ENCODE data around the gene FMO2.
"Not testable (repeated sequence)": the region's sequence is repeated elsewhere in the genome, so short reads cannot be mapped to it uniquely, and the experiment has no call there.

Gene FMO2

DNA sequence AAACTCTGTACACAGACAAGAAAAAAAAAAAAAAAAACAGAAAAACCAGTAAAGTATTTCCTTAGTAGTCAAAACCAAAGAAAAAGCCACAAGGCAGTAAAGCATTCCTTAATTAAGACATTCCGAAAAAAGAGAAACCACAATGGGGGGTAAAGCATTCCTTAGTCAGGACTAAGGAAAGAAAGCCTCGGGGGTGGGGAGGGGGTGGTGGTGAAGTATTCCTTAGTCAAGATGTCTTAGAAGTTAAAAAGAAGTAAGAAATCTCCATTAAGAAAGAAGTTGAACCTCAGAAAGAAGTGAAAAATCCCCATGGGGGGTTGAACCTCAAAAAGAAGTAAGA is 35.0 kb downstream of the FMO2 start:
- no peak for DNase-seq

- DNase-seq, result no peak
Observed at GRCh38 chr1:171220581-171221054, 35.5 kb downstream of the FMO2 start.

- no peak for DNase-seq
Observed at GRCh38 chr1:171221665-171222591, 36.8 kb downstream of the FMO2 start.

- DNase-seq, result no peak
Observed at GRCh38 chr1:171222936-171223335, 37.8 kb downstream of the FMO2 start.

DNA sequence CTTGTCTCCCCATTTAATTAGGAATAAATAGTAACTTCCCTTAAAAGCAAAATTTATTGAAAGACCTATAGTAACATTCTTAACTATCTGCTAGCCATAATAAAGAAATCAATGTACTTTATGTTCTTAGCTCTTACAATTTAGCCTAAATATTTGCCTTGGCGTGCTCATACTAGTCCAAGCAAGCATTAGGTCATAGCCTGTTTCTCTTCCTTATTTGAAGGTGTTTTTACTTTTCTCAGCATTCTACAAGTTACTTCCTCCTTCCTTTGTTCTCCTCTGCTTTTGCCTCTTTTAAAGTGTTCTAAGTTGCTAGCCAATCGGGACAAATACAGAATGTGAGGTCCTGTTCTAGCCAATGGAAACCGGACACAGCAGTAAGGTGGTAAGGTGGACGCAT is 39.2 kb downstream of the FMO2 start:
- not testable (repeated sequence) for DNase-seq

GRCh38 chr1:171226747-171227370 is 41.8 kb downstream of the FMO2 start:
- DNase-seq, result peak; percentile 43 to 75

DNA sequence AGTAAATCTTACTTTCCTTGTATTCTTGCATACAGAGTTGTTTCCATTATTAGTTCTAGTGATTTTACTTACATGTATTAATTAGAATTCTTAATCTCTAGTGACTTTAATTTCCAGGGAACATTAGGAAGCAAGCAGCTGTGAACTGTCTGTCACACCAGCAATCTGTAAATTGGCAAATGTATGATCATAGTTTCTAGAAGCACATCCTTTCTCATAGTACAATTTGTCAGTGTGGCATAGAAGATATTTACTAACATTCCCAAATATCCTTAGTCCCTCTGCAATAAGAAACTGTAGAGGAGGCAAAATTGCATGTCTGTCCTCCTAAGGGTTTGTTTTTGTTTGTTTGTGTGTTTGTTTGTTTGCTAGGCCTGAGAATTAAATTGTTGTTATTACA is 46.2 kb downstream of the FMO2 start:
- no peak for DNase-seq

GRCh38 chr1:171233183-171233582 is 48.1 kb downstream of the FMO2 start:
- no peak for DNase-seq

DNA sequence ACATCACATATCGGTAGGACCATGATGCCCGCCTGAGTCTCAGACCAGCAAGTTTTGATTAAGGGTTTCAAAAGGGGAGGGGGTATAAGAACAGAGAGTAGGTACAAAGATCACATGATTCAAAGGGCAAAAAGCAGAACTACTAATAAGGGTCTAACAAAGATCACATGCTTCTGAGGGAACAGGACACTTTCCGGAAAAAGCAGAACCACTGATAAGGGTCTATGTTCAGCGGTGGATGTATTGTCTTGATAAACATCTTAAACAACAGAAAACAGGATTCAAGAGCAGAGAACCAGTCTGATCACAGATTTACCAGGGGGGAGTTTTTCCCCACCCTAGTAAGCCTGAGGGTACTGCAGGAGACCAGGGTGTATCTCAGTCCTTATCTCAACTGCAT is 51.1 kb downstream of the FMO2 start:
- not testable (repeated sequence) for DNase-seq

DNA sequence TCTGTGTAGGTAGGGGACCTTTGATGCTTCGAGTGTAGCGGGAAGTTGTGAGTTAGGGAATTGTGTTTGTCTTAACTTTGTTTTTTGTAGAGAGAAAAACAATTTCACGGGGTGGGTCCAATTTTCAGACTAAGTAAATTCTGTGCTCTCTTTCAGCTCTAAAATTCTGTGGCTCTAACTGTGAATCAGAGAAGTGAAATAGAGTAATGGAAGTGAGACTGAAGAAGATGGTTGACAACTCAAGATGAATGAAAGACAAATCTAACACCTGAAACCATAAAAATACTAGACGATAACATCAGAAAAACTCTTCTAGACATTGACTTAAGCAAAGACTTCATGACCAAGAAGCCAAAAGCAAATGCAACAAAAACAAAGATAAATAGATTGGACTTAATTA is 58.8 kb downstream of the FMO2 start:
- DNase-seq, result no peak

DNA sequence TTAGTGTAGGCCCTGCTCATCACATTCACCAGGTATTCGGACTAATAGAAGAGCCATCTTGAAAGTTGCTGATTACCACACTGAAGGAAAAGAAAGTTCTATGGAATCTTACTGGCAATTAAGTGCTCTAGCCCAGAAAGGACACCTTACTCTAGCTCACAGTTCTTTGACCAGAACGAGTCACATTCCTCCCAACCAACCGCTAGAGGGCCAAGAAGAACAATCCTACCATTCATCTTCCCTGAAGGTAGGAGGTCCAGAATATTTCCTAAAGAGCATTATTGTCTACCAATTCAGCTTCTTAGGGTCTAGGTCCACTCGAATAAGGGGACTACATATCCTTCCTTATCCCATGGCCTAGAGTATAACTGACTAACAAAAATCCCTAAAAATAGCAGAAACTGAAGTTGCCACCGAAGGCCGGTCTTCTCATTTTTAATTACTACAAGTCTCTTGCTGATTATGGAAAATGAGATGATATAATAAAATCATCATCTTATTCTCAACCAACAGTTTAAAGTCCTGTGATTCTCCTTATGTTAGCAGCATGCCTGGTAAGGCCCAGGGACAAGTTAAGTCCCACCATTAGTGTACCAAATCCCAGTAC is 60.5 kb downstream of the FMO2 start:
- DNase-seq, result no peak

GRCh38 chr1:171247501-171247900 is 62.4 kb downstream of the FMO2 start:
- no peak for DNase-seq

- no peak for DNase-seq
Observed at GRCh38 chr1:171248302-171248701, 63.2 kb downstream of the FMO2 start, which contains the start of gene FMO1. Gene FMO1 (plus strand): TSS chr1:171248494. CDS start chr1:171258088, 9,594 bp downstream.

- DNase-seq, result no peak
Observed at GRCh38 chr1:171248841-171249240, 63.7 kb downstream of the FMO2 start.

GRCh38 chr1:171250263-171250662 is 65.2 kb downstream of the FMO2 start:
- DNase-seq, result no peak

DNA sequence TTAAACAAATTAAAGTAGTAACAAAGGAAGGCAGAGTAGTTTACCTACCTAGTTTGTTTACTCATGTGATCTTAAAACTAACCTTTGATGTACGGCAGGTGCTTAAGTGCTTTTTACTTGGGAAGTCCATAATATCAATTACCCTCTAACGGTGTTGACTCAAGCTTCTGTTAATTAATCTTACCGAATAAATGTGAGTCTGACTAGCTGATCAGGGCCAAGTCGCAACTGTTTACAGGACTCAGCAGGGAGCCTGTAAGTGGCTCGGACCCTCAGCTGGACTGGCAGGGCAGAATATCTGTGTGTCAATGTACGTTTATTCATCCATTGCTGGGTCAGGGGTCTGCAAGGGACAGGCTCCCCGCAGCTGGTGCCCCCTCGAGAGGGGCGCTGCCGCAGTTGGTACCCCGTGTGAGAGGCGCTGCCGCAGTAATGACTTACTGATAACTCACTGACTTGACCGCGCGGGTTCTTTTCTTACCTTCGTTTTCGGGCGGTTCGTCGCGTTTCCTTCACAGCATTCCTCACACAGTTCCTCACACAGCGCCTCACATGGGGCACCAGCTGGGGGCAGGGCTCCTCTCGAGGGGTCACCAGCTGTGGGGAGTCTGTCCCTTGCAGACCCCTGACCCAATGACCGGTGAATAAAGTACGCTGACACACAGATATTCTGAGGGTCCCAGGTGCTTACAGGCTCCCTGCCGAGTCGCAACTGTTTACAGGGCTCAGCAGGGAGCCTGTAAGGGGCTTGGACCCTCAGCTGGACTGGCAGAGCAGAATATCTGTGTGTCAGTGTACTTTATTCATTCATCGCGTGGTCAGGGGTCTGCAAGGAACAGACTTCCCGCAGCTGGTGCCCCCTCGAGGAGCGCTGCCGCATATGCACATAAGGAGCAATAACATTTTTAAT is 66.2 kb downstream of the FMO2 start:
- DNase-seq, result peak; percentile 86 to 96

GRCh38 chr1:171251952-171252300 is 66.8 kb downstream of the FMO2 start:
- no peak for DNase-seq

DNA sequence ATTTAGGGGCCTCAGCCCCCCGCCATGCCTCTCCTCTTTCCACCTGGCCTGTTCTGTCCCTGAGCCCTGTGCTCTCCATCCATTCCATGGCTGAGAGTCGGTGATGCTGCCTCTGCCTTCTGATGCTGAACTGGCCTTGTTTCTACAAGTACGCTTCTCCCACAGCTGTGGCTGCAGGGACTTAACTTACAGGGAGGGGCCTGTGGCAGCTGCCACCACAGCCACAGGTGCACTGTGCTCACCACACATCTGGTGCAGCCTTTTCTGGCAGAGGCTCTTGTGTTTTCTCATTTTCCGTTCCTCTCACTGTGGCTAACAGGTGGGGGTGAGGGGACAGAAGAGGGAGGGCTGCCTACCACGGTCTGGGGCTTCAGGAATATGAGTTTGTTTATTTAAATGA is 67.4 kb downstream of the FMO2 start:
- DNase-seq, result peak; percentile 26 to 48

GRCh38 chr1:171254859-171255258 is 69.8 kb downstream of the FMO2 start:
- DNase-seq, result no peak

- no peak for DNase-seq
Observed at GRCh38 chr1:171256940-171257606, 72.0 kb downstream of the FMO2 start.

GRCh38 chr1:171257607-171258076 is 72.5 kb downstream of the FMO2 start:
- no peak for DNase-seq

- DNase-seq, result no peak
Observed at GRCh38 chr1:171258429-171258828, 73.3 kb downstream of the FMO2 start.
